Measurements from ENCODE around the gene LASP1. TPM values are rescaled to one million over a fixed set of nuclear protein-coding genes. Genes with fewer than 3 reads are reported as not detected.

The LASP1 gene
- total RNA-seq, 2 experiments from 2014 or later = 119 to 144 TPM

GRCh38 chr17:38877130-38877851 lies 7.4 kb downstream of the LASP1 start:
- DNase-seq (peak; percentile 59), ATAC-seq (peak; percentile 57)
- H3K4me1 Mint-ChIP-seq = peaks cover 93% of the 10 kb centered on the region
- H3K36me3 Mint-ChIP-seq (ENCODE audit: low read depth) = peaks cover 42% of the 10 kb centered on the region
- ChIA-PET POLR2A (interaction anchor here (0.6 to 1.1 kb wide), 2 partner anchors 9 to 21 kb away, joined by 4 to 7 read pairs; no protein-coding TSS in a partner anchor), CTCF (interaction anchor here (0.5 to 1.3 kb wide), 5 partner anchors 8 to 290 kb away, joined by 3 to 4 read pairs (median 3); no protein-coding TSS in a partner anchor)
- H3K27me3 Mint-ChIP-seq = no peaks in the 10 kb centered on the region
- H3K27ac Mint-ChIP-seq = peak overlapping the region; percentile 65
- H3K9me3 Mint-ChIP-seq (ENCODE audit: low read depth) = no peaks in the 10 kb centered on the region
- intact Hi-C loops (cut with DNase I, micrococcal nuclease) = no loop called here
- H3K4me3 Mint-ChIP-seq = peak overlapping the region; percentile 6

- peaks cover 90% of the 10 kb centered on the region for H3K4me1 Mint-ChIP-seq
- H3K27ac Mint-ChIP-seq = peak overlapping the region; percentile 75
- ChIA-PET CTCF (interaction anchor here (1.5 to 1.9 kb wide), 2 partner anchors 12 to 21 kb away, joined by 4 to 6 read pairs; no protein-coding TSS in a partner anchor), POLR2A (no interaction called here)
- H3K27me3 Mint-ChIP-seq = no peaks in the 10 kb centered on the region
- DNase-seq (no peak), ATAC-seq (no peak)
- H3K4me3 Mint-ChIP-seq = no peak overlapping the region
- no peaks in the 10 kb centered on the region for H3K9me3 Mint-ChIP-seq (ENCODE audit: low read depth)
- peaks cover 58% of the 10 kb centered on the region for H3K36me3 Mint-ChIP-seq (ENCODE audit: low read depth)
- intact Hi-C loops (cut with DNase I, micrococcal nuclease) = no loop called here
Measured at GRCh38 chr17:38879878-38880665, 10.2 kb downstream of the LASP1 start.

GRCh38 chr17:38881600-38882191 lies 11.8 kb downstream of the LASP1 start:
- H3K9me3 Mint-ChIP-seq (ENCODE audit: low read depth) = no peaks in the 10 kb centered on the region
- H3K4me1 Mint-ChIP-seq = peaks cover 91% of the 10 kb centered on the region
- ATAC-seq = peak; percentile 42
- ChIA-PET CTCF (interaction anchor here (0.6 to 2.5 kb wide), 13 partner anchors 10 to 1015 kb away, joined by 3 to 8 read pairs (median 3); partner anchors contain the start of genes LASP1, LASP1NB and PIP4K2B), POLR2A (interaction anchor here (0.6 to 1.0 kb wide), 2 partner anchors 9 to 13 kb away, joined by 3 to 5 read pairs; no protein-coding TSS in a partner anchor)
- DNase-seq = peak; percentile 74
- H3K4me3 Mint-ChIP-seq = peak overlapping the region; percentile 31
- H3K27ac Mint-ChIP-seq = peak overlapping the region; percentile 88
- peaks cover 61% of the 10 kb centered on the region for H3K36me3 Mint-ChIP-seq (ENCODE audit: low read depth)
- intact Hi-C loops (cut with DNase I, micrococcal nuclease) = loop anchor here in 1 of 2 experiments (1.0 kb wide), 1 partner anchor 10 kb away; no protein-coding TSS in a partner anchor
- H3K27me3 Mint-ChIP-seq = no peaks in the 10 kb centered on the region

- DNase-seq (no peak), ATAC-seq (no peak)
- intact Hi-C loops (cut with DNase I, micrococcal nuclease) = no loop called here
- Mint-ChIP-seq H3K36me3 (ENCODE audit: low read depth) (peaks cover 60% of the 10 kb centered on the region), H3K27ac (peak overlapping the region; percentile 88), H3K4me3 (peak overlapping the region; percentile 67), H3K4me1 (peaks cover 90% of the 10 kb centered on the region), H3K27me3 (no peaks in the 10 kb centered on the region), H3K9me3 (ENCODE audit: low read depth) (no peaks in the 10 kb centered on the region)
- CTCF ChIA-PET = interaction anchor here (1.0 to 2.5 kb wide), 3 partner anchors 13 to 282 kb away, joined by 3 to 8 read pairs (median 3); partner anchors contain the start of gene LASP1
- POLR2A ChIA-PET = no interaction called here
Measured at GRCh38 chr17:38882870-38883269, 13.0 kb downstream of the LASP1 start.

- intact Hi-C loops (cut with DNase I, micrococcal nuclease) = no loop called here
- POLR2A ChIA-PET = interaction anchor here (0.6 to 1.4 kb wide), 3 partner anchors 8 to 13 kb away, joined by 3 to 5 read pairs (median 4); no protein-coding TSS in a partner anchor
- peaks cover 55% of the 10 kb centered on the region for H3K36me3 Mint-ChIP-seq (ENCODE audit: low read depth)
Measured at GRCh38 chr17:38883592-38884526, 14.0 kb downstream of the LASP1 start.

GRCh38 chr17:38885044-38885727 lies 15.3 kb downstream of the LASP1 start:
- POLR2A ChIA-PET = interaction anchor here (1.4 kb wide), 1 partner anchor 14 kb away, joined by 4 read pairs; no protein-coding TSS in a partner anchor
- peaks cover 54% of the 10 kb centered on the region for H3K36me3 Mint-ChIP-seq (ENCODE audit: low read depth)
- no peaks in the 10 kb centered on the region for H3K27me3 Mint-ChIP-seq
- CTCF ChIA-PET = interaction anchor here (0.5 to 2.3 kb wide), 7 partner anchors 8 to 1382 kb away, joined by 3 to 10 read pairs (median 3); partner anchors contain the start of gene LASP1
- intact Hi-C loops (cut with DNase I, micrococcal nuclease) = no loop called here
- DNase-seq (no peak), ATAC-seq (no peak)
- H3K4me1 Mint-ChIP-seq = peaks cover 90% of the 10 kb centered on the region
- no peak overlapping the region for H3K4me3 Mint-ChIP-seq
- H3K27ac Mint-ChIP-seq = peak overlapping the region; percentile 65
- no peaks in the 10 kb centered on the region for H3K9me3 Mint-ChIP-seq (ENCODE audit: low read depth)

More at GRCh38 chr17:38883592-38884526, 14.0 kb downstream of the LASP1 start:
- DNase-seq (peak; percentile 45), ATAC-seq (peak; percentile 42)
- H3K4me3 Mint-ChIP-seq = peak overlapping the region; percentile 67
- CTCF ChIA-PET = interaction anchor here (0.6 to 2.5 kb wide), 4 partner anchors 10 to 99 kb away, joined by 3 to 8 read pairs (median 6); partner anchors contain the start of gene LASP1
- peaks cover 88% of the 10 kb centered on the region for H3K4me1 Mint-ChIP-seq
- no peaks in the 10 kb centered on the region for H3K9me3 Mint-ChIP-seq (ENCODE audit: low read depth)
- no peaks in the 10 kb centered on the region for H3K27me3 Mint-ChIP-seq
- H3K27ac Mint-ChIP-seq = peak overlapping the region; percentile 94

GRCh38 chr17:38885728-38886642 lies 16.1 kb downstream of the LASP1 start:
- Mint-ChIP-seq H3K27ac (peak overlapping the region; percentile 26), H3K4me3 (peak overlapping the region; percentile 0), H3K36me3 (ENCODE audit: low read depth) (peaks cover 55% of the 10 kb centered on the region), H3K4me1 (peaks cover 90% of the 10 kb centered on the region), H3K9me3 (ENCODE audit: low read depth) (no peaks in the 10 kb centered on the region), H3K27me3 (no peaks in the 10 kb centered on the region)
- intact Hi-C loops (cut with DNase I, micrococcal nuclease) = no loop called here
- POLR2A ChIA-PET = interaction anchor here (0.7 to 1.0 kb wide), 2 partner anchors 8 to 17 kb away, joined by 3 to 7 read pairs; partner anchors contain the start of gene LASP1
- DNase-seq (no peak), ATAC-seq (no peak)
- CTCF ChIA-PET = interaction anchor here (0.5 to 2.3 kb wide), 8 partner anchors 9 to 1383 kb away, joined by 3 to 10 read pairs (median 3); partner anchors contain the start of gene LASP1

- Mint-ChIP-seq H3K9me3 (ENCODE audit: low read depth) (no peaks in the 10 kb centered on the region), H3K27ac (peak overlapping the region; percentile 25), H3K4me1 (peaks cover 90% of the 10 kb centered on the region), H3K4me3 (no peak overlapping the region), H3K36me3 (ENCODE audit: low read depth) (peaks cover 51% of the 10 kb centered on the region), H3K27me3 (no peaks in the 10 kb centered on the region)
- ATAC-seq (no peak), DNase-seq (no peak)
- CTCF ChIA-PET = interaction anchor here (0.8 to 2.3 kb wide), 4 partner anchors 14 to 19 kb away, joined by 4 to 10 read pairs (median 6); partner anchors contain the start of gene LASP1
- POLR2A ChIA-PET = interaction anchor here (0.7 to 1.0 kb wide), 2 partner anchors 9 to 17 kb away, joined by 3 to 7 read pairs; partner anchors contain the start of gene LASP1
- intact Hi-C loops (cut with DNase I, micrococcal nuclease) = no loop called here
Measured at GRCh38 chr17:38886643-38887010, 16.8 kb downstream of the LASP1 start.

GRCh38 chr17:38888842-38889241 lies 19.0 kb downstream of the LASP1 start:
- Mint-ChIP-seq H3K9me3 (ENCODE audit: low read depth) (no peaks in the 10 kb centered on the region), H3K4me3 (no peak overlapping the region), H3K4me1 (peaks cover 90% of the 10 kb centered on the region), H3K27me3 (no peaks in the 10 kb centered on the region), H3K27ac (no peak overlapping the region), H3K36me3 (ENCODE audit: low read depth) (peaks cover 36% of the 10 kb centered on the region)
- ATAC-seq (no peak), DNase-seq (no peak)
- ChIA-PET CTCF (interaction anchor here (1.2 kb wide), 1 partner anchor 9 kb away, joined by 3 read pairs; no protein-coding TSS in a partner anchor), POLR2A (interaction anchor here (0.8 kb wide), 1 partner anchor 15 kb away, joined by 5 read pairs; no protein-coding TSS in a partner anchor)
- intact Hi-C loops (cut with DNase I, micrococcal nuclease) = no loop called here

All from activated CD4-positive, alpha-beta T cell treated with anti-CD3 and anti-CD28 coated beads for 36 hours (primary cell).